Mucosa of descending colon (tissue), 3 donors: ENCODE data around the gene ELAVL2. TPM values are rescaled to one million over a fixed set of nuclear protein-coding genes. Genes with fewer than 3 reads are reported as not detected.
A peak's percentile ranks its signal among the peaks of the same experiment; 100 is the strongest.

Source experiments
- ATAC-seq: fragments of 200-7000 bp; cut with Tn5 transposase; one replicate; pipeline ENCODE4 v1.9.1; 2020; ENCODE audit warnings: mild to moderate bottlenecking, moderate library complexity
- DNase-seq, 3 donors: peaks; one replicate each; pipeline ENCODE4 v3.0.0-alpha.2; 2020
- H3K36me3 ChIP-seq: fragments of 200-600 bp; one replicate; pipeline ENCODE4 v1.8.0; 2021; ENCODE audit warnings: low read depth, mild to moderate bottlenecking
- H3K4me1 ChIP-seq: fragments of 200-600 bp; one replicate; pipeline ENCODE4 v1.8.0; 2021; ENCODE audit warnings: low read depth, mild to moderate bottlenecking
- H3K4me3 ChIP-seq: fragments of 200-600 bp; one replicate; pipeline ENCODE4 v1.8.0; 2021; ENCODE audit warnings: mild to moderate bottlenecking
- H3K9me3 ChIP-seq: fragments of 200-600 bp; one replicate; pipeline ENCODE4 v1.8.0; 2021; ENCODE audit warnings: mild to moderate bottlenecking
- intact Hi-C, 2 donors: fragments of 100-400 bp; cut with DNase I in 1 of 2; cut with micrococcal nuclease in 1 of 2; formaldehyde crosslinking; loops; one replicate each; pipeline versions ENCODE4 v1.11.0 to v1.11.1; 2022; cut with DNase I, micrococcal nuclease
- total RNA-seq, 3 donors: library from RNA; stranded (reverse); fragmentation: NEBNext Ultra II Directional in 2 of 3; extraction: Animal tissue kit (Norgen Biotek cat#: 25700) in 2 of 3; gene quantifications; one replicate each; pipeline versions ENCODE4 v1.2.1 to v1.2.4, GENCODE V29; 2021 to 2023
- TF ChIP-seq, protein P1 (sequence below): fragments of 200-600 bp; IDR thresholded peaks from one replicate; pipeline ENCODE4 v1.8.0; 2022; ENCODE audit warnings: antibody characterized with exemption, mild to moderate bottlenecking
- donor health status: DM: no; HTN: no; CAD: no; lungs with moderate emphysema.
- donor health status: DM: no; HTN: no; CAD: no.
- donor health status: DM: no; HTN: yes; CAD: no.

Gene ELAVL2
- total RNA-seq, 3 donors from 2014 or later = 0.35 to 1.2 (median 0.76) TPM

- no peak for DNase-seq
- intact Hi-C loops = no loop called here
- no peak overlapping the region for H3K4me3 ChIP-seq
- peak; percentile 50 for ATAC-seq
- no peaks in the 10 kb centered on the region for H3K9me3 ChIP-seq
- no peaks in the 10 kb centered on the region for H3K36me3 ChIP-seq
- TF ChIP-seq, protein P1, sequence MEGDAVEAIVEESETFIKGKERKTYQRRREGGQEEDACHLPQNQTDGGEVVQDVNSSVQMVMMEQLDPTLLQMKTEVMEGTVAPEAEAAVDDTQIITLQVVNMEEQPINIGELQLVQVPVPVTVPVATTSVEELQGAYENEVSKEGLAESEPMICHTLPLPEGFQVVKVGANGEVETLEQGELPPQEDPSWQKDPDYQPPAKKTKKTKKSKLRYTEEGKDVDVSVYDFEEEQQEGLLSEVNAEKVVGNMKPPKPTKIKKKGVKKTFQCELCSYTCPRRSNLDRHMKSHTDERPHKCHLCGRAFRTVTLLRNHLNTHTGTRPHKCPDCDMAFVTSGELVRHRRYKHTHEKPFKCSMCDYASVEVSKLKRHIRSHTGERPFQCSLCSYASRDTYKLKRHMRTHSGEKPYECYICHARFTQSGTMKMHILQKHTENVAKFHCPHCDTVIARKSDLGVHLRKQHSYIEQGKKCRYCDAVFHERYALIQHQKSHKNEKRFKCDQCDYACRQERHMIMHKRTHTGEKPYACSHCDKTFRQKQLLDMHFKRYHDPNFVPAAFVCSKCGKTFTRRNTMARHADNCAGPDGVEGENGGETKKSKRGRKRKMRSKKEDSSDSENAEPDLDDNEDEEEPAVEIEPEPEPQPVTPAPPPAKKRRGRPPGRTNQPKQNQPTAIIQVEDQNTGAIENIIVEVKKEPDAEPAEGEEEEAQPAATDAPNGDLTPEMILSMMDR = no peak
- peaks cover 4% of the 10 kb centered on the region for H3K4me1 ChIP-seq
These were observed 41.1 kb downstream of the ELAVL2 start for GRCh38 chr9:23784962-23785361.

DNA sequence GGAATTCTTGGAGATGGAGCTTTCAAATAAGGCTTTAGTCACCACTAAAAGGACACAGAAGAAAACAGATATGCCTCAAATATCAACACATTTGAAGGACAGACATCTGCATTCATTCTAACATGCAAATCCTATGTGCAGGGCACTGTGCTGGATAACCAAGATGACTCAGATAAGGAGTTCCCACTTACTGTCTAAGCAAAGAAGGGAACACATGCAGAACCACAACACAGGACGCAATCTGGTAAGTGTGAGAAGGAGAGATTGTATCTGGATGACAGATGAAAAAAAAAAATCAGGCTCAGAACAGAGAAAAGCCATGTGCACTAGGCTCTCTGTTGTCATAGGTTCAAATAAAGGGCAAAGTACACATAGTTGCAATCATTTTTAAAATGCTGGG, 42.5 kb downstream of the ELAVL2 start:
- intact Hi-C loops = no loop called here
- ATAC-seq (no peak), DNase-seq (no peak)
- Histone ChIP-seq H3K36me3 (no peaks in the 10 kb centered on the region), H3K4me3 (no peak overlapping the region), H3K4me1 (peaks cover 10% of the 10 kb centered on the region), H3K9me3 (no peaks in the 10 kb centered on the region)
- TF ChIP-seq, protein P1 = no peak

- intact Hi-C loops = no loop called here
- peak in 2 of 3 donors; percentile 18 to 64 for DNase-seq
- Histone ChIP-seq H3K4me1 (peaks cover 10% of the 10 kb centered on the region), H3K9me3 (no peaks in the 10 kb centered on the region), H3K36me3 (no peaks in the 10 kb centered on the region), H3K4me3 (no peak overlapping the region)
- TF ChIP-seq, protein P1 = no peak
- ATAC-seq = peak; percentile 91
These were observed 46.8 kb downstream of the ELAVL2 start for GRCh38 chr9:23779220-23779619.

GRCh38 chr9:23777328-23777727, 48.7 kb downstream of the ELAVL2 start:
- DNase-seq (no peak), ATAC-seq (no peak)
- intact Hi-C loops = no loop called here
- no peak overlapping the region for H3K4me3 ChIP-seq
- no peaks in the 10 kb centered on the region for H3K36me3 ChIP-seq
- H3K4me1 ChIP-seq = peaks cover 10% of the 10 kb centered on the region
- TF ChIP-seq, protein P1 = no peak
- H3K9me3 ChIP-seq = no peaks in the 10 kb centered on the region

DNA sequence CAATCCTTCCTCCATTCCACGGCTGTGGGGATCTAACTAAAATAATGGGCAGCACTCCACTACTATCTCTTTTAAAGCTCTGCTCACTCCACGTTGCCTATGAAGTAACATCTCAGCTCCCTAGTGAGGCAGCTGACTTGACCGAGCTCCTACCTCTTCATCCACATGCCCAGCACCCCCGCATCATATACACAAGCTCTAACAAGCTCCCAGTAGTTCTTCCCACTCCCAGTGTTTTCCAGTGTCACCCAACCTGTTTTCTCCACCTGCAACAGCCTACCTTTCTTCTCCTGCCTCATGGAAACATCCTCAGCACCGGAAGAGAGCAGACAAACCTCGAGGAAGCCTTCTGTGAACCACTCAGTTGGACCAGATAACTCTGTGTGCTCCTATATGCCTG, 50.5 kb downstream of the ELAVL2 start:
- intact Hi-C loops = no loop called here
- ATAC-seq (no peak), DNase-seq (no peak)
- H3K36me3 ChIP-seq = no peaks in the 10 kb centered on the region
- TF ChIP-seq, protein P1 = no peak
- H3K4me3 ChIP-seq = no peak overlapping the region
- H3K4me1 ChIP-seq = peaks cover 7% of the 10 kb centered on the region
- no peaks in the 10 kb centered on the region for H3K9me3 ChIP-seq

DNA sequence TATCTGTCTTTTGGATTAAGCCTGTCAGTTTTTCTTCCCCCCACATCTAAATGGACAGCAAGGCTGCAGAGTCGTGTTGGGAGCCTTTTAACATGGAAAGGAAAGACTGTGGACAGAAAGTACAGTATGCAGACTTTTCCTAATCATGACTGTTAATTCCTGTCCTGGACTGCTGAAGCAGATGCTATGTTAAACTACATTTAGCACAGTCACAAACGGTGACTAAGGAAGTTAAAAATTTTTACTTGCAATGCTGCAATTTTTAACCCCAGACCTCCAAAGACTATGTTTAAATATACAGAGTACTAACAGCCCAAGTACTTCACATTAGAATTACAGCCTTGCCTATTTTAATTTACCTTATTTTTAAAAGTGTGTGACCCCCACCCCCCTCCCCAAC, 51.8 kb downstream of the ELAVL2 start:
- H3K4me3 ChIP-seq = no peak overlapping the region
- intact Hi-C loops = no loop called here
- DNase-seq (no peak), ATAC-seq (no peak)
- H3K4me1 ChIP-seq = peaks cover 5% of the 10 kb centered on the region
- H3K9me3 ChIP-seq = no peaks in the 10 kb centered on the region
- TF ChIP-seq, protein P1 = no peak
- no peaks in the 10 kb centered on the region for H3K36me3 ChIP-seq
